ENCODE results near the gene RABL2A.
"Not testable (repeated sequence)": the region's sequence is repeated elsewhere in the genome, so short reads cannot be mapped to it uniquely, and the experiment has no call there.

DNA sequence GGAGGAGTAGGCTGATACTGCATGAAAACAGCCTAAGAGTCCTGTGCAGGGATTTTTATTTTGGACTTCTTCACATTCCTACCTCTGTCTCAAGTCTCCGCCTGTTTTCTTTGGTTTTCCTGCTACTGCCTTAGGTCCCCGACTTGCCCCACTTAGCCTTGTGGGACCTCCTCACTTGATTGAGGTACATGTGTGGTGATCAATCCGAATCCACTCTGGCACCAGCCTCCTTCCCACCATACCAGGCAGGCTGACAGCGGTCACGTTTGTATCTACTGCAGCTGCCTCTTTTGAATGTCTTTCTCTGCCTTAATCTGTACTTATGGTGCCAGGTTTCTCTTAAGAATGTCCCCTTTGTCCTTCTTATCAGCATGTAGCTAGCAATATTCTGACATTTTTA lies 22.4 kb upstream of the RABL2A start:
- TF ChIP-seq, protein P1, sequence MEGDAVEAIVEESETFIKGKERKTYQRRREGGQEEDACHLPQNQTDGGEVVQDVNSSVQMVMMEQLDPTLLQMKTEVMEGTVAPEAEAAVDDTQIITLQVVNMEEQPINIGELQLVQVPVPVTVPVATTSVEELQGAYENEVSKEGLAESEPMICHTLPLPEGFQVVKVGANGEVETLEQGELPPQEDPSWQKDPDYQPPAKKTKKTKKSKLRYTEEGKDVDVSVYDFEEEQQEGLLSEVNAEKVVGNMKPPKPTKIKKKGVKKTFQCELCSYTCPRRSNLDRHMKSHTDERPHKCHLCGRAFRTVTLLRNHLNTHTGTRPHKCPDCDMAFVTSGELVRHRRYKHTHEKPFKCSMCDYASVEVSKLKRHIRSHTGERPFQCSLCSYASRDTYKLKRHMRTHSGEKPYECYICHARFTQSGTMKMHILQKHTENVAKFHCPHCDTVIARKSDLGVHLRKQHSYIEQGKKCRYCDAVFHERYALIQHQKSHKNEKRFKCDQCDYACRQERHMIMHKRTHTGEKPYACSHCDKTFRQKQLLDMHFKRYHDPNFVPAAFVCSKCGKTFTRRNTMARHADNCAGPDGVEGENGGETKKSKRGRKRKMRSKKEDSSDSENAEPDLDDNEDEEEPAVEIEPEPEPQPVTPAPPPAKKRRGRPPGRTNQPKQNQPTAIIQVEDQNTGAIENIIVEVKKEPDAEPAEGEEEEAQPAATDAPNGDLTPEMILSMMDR (IDR thresholded peaks at IDR 0.05), result not testable (repeated sequence)
- TF ChIP-seq EZH2phosphoT487, EZH2 (IDR thresholded peaks at IDR 0.05): not testable (repeated sequence)
